ENCODE data around the gene CLPTM1L. TPM values are rescaled to one million over a fixed set of nuclear protein-coding genes. Genes with fewer than 3 reads are reported as not detected.
"Not testable (repeated sequence)": the region's sequence is repeated elsewhere in the genome, so short reads cannot be mapped to it uniquely, and the experiment has no call there.

Gene CLPTM1L
- total and polyA plus RNA-seq, 4 donors = 66.0 to 95.5 (median 71.8) TPM

GRCh38 chr5:1277781-1278180, 67.1 kb downstream of the CLPTM1L start:
- Histone ChIP-seq H3K9me3 (ENCODE audit: control insufficient read depth, low read length) (no peaks in the 10 kb centered on the region), H3K4me3 (ENCODE audit: low read length in 2 of 2) (no peak overlapping the region), H3K27ac (ENCODE audit: low read depth in 1 of 2, low read length in 2 of 2) (no peak overlapping the region), H3K36me3 (ENCODE audit: control insufficient read depth in 1 of 2, insufficient read depth in 2 of 2, low read length in 1 of 2) (no peaks in the 10 kb centered on the region), H3K27me3 (ENCODE audit: control insufficient read depth in 1 of 2, insufficient read depth in 2 of 2, low read length in 1 of 2) (no peaks in the 10 kb centered on the region), H3K4me1 (ENCODE audit: control insufficient read depth in 1 of 2, insufficient read depth in 2 of 2, low read length in 2 of 2) (no peaks in the 10 kb centered on the region)
- intact Hi-C loops (cut with DNase I) = no loop called here
- ATAC-seq (ENCODE audit: low FRiP score) (no peak), DNase-seq (peak in 1 of 2 donors; percentile 6)
- WGBS, 2 donors = 91% methylated on average over 10 of the region's 10 CpGs

- DNase-seq = peak in 1 of 2 donors; percentile 32
- intact Hi-C loops (cut with DNase I) = no loop called here
- no peak overlapping the region for H3K27ac ChIP-seq (ENCODE audit: low read depth in 1 of 2, low read length in 2 of 2)
- WGBS, 2 donors = 87% methylated on average over 21 of the region's 21 CpGs
- no peaks in the 10 kb centered on the region for H3K9me3 ChIP-seq (ENCODE audit: control insufficient read depth, low read length)
- no peaks in the 10 kb centered on the region for H3K27me3 ChIP-seq (ENCODE audit: control insufficient read depth in 1 of 2, insufficient read depth in 2 of 2, low read length in 1 of 2)
- ATAC-seq (ENCODE audit: low FRiP score) = no peak
- no peak overlapping the region for H3K4me3 ChIP-seq (ENCODE audit: low read length in 2 of 2)
- H3K4me1 ChIP-seq (ENCODE audit: control insufficient read depth in 1 of 2, insufficient read depth in 2 of 2, low read length in 2 of 2) = no peaks in the 10 kb centered on the region
- no peaks in the 10 kb centered on the region for H3K36me3 ChIP-seq (ENCODE audit: control insufficient read depth in 1 of 2, insufficient read depth in 2 of 2, low read length in 1 of 2)
Observed at GRCh38 chr5:1277331-1277730, 67.6 kb downstream of the CLPTM1L start.

GRCh38 chr5:1276930-1277329, 68.0 kb downstream of the CLPTM1L start:
- no peaks in the 10 kb centered on the region for H3K36me3 ChIP-seq (ENCODE audit: control insufficient read depth in 1 of 2, insufficient read depth in 2 of 2, low read length in 1 of 2)
- ATAC-seq (ENCODE audit: low FRiP score) (no peak), DNase-seq (no peak)
- H3K4me3 ChIP-seq (ENCODE audit: low read length in 2 of 2) = no peak overlapping the region
- no peaks in the 10 kb centered on the region for H3K27me3 ChIP-seq (ENCODE audit: control insufficient read depth in 1 of 2, insufficient read depth in 2 of 2, low read length in 1 of 2)
- 85 to 86% methylated on average over 20 of the region's 20 CpGs for WGBS, 2 donors
- H3K27ac ChIP-seq (ENCODE audit: low read depth in 1 of 2, low read length in 2 of 2) = no peak overlapping the region
- H3K9me3 ChIP-seq (ENCODE audit: control insufficient read depth, low read length) = no peaks in the 10 kb centered on the region
- intact Hi-C loops (cut with DNase I) = no loop called here
- no peaks in the 10 kb centered on the region for H3K4me1 ChIP-seq (ENCODE audit: control insufficient read depth in 1 of 2, insufficient read depth in 2 of 2, low read length in 2 of 2)

GRCh38 chr5:1275397-1276391, 69.2 kb downstream of the CLPTM1L start:
- peak in 1 of 2 donors; percentile 13 for DNase-seq
- H3K4me1 ChIP-seq (ENCODE audit: control insufficient read depth in 1 of 2, insufficient read depth in 2 of 2, low read length in 2 of 2); H3K4me3 ChIP-seq (ENCODE audit: low read length in 2 of 2); intact Hi-C loops (cut with DNase I); H3K27ac ChIP-seq (ENCODE audit: low read depth in 1 of 2, low read length in 2 of 2); H3K9me3 ChIP-seq (ENCODE audit: control insufficient read depth, low read length); H3K36me3 ChIP-seq (ENCODE audit: control insufficient read depth in 1 of 2, insufficient read depth in 2 of 2, low read length in 1 of 2); ATAC-seq (ENCODE audit: low FRiP score); H3K27me3 ChIP-seq (ENCODE audit: control insufficient read depth in 1 of 2, insufficient read depth in 2 of 2, low read length in 1 of 2): not testable (repeated sequence)
- 59 to 60% methylated on average over 10 of the region's 10 CpGs for WGBS, 2 donors

- no peak for ATAC-seq (ENCODE audit: low FRiP score)
- no peak for DNase-seq
- no peaks in the 10 kb centered on the region for H3K9me3 ChIP-seq (ENCODE audit: control insufficient read depth, low read length)
- no peaks in the 10 kb centered on the region for H3K4me1 ChIP-seq (ENCODE audit: control insufficient read depth in 1 of 2, insufficient read depth in 2 of 2, low read length in 2 of 2)
- H3K4me3 ChIP-seq (ENCODE audit: low read length in 2 of 2) = no peak overlapping the region
- intact Hi-C loops (cut with DNase I) = no loop called here
- no peak overlapping the region for H3K27ac ChIP-seq (ENCODE audit: low read depth in 1 of 2, low read length in 2 of 2)
- no peaks in the 10 kb centered on the region for H3K36me3 ChIP-seq (ENCODE audit: control insufficient read depth in 1 of 2, insufficient read depth in 2 of 2, low read length in 1 of 2)
- no peaks in the 10 kb centered on the region for H3K27me3 ChIP-seq (ENCODE audit: control insufficient read depth in 1 of 2, insufficient read depth in 2 of 2, low read length in 1 of 2)
- 81% methylated on average over 16 of the region's 16 CpGs for WGBS, 2 donors
Observed at GRCh38 chr5:1274471-1274870, 70.4 kb downstream of the CLPTM1L start.

GRCh38 chr5:1273745-1274144, 71.2 kb downstream of the CLPTM1L start:
- 93 to 94% methylated on average over 20 of the region's 20 CpGs for WGBS, 2 donors
- Histone ChIP-seq H3K36me3 (ENCODE audit: control insufficient read depth in 1 of 2, insufficient read depth in 2 of 2, low read length in 1 of 2) (no peaks in the 10 kb centered on the region), H3K27ac (ENCODE audit: low read depth in 1 of 2, low read length in 2 of 2) (no peak overlapping the region), H3K4me1 (ENCODE audit: control insufficient read depth in 1 of 2, insufficient read depth in 2 of 2, low read length in 2 of 2) (no peaks in the 10 kb centered on the region), H3K4me3 (ENCODE audit: low read length in 2 of 2) (no peak overlapping the region), H3K9me3 (ENCODE audit: control insufficient read depth, low read length) (no peaks in the 10 kb centered on the region), H3K27me3 (ENCODE audit: control insufficient read depth in 1 of 2, insufficient read depth in 2 of 2, low read length in 1 of 2) (no peaks in the 10 kb centered on the region)
- ATAC-seq (ENCODE audit: low FRiP score) (no peak), DNase-seq (no peak)
- intact Hi-C loops (cut with DNase I) = no loop called here

- Histone ChIP-seq H3K4me3 (ENCODE audit: low read length in 2 of 2) (no peak overlapping the region), H3K9me3 (ENCODE audit: control insufficient read depth, low read length) (no peaks in the 10 kb centered on the region), H3K4me1 (ENCODE audit: control insufficient read depth in 1 of 2, insufficient read depth in 2 of 2, low read length in 2 of 2) (no peaks in the 10 kb centered on the region), H3K27ac (ENCODE audit: low read depth in 1 of 2, low read length in 2 of 2) (no peak overlapping the region), H3K36me3 (ENCODE audit: control insufficient read depth in 1 of 2, insufficient read depth in 2 of 2, low read length in 1 of 2) (no peaks in the 10 kb centered on the region), H3K27me3 (ENCODE audit: control insufficient read depth in 1 of 2, insufficient read depth in 2 of 2, low read length in 1 of 2) (no peaks in the 10 kb centered on the region)
- no peak for ATAC-seq (ENCODE audit: low FRiP score)
- intact Hi-C loops (cut with DNase I) = no loop called here
- WGBS, 2 donors = 96 to 97% methylated on average over 21 of the region's 21 CpGs
- no peak for DNase-seq
Observed at GRCh38 chr5:1272201-1272600, 72.7 kb downstream of the CLPTM1L start.

GRCh38 chr5:1270933-1271914, 73.7 kb downstream of the CLPTM1L start:
- DNase-seq (no peak), ATAC-seq (ENCODE audit: low FRiP score) (peak; percentile 60)
- WGBS, 2 donors = 90 to 91% methylated on average over 39 of the region's 39 CpGs
- Histone ChIP-seq H3K4me1 (ENCODE audit: control insufficient read depth in 1 of 2, insufficient read depth in 2 of 2, low read length in 2 of 2) (no peaks in the 10 kb centered on the region), H3K9me3 (ENCODE audit: control insufficient read depth, low read length) (no peaks in the 10 kb centered on the region), H3K4me3 (ENCODE audit: low read length in 2 of 2) (no peak overlapping the region), H3K27ac (ENCODE audit: low read depth in 1 of 2, low read length in 2 of 2) (no peak overlapping the region), H3K27me3 (ENCODE audit: control insufficient read depth in 1 of 2, insufficient read depth in 2 of 2, low read length in 1 of 2) (no peaks in the 10 kb centered on the region), H3K36me3 (ENCODE audit: control insufficient read depth in 1 of 2, insufficient read depth in 2 of 2, low read length in 1 of 2) (no peaks in the 10 kb centered on the region)
- intact Hi-C loops (cut with DNase I) = no loop called here
